Measurements from ENCODE around the gene RAPGEF2. TPM values are rescaled to one million over a fixed set of nuclear protein-coding genes. Genes with fewer than 3 reads are reported as not detected.

RAPGEF2 gene
- total and polyA plus RNA-seq, 2 donors (not counting 3 experiments of a cell fraction or from before 2014, with no cell fraction given), result 28.7 to 55.2 TPM

- H3K4me1 ChIP-seq (ENCODE audit: control insufficient read depth, extremely low read depth, insufficient read depth, low read length), result peaks cover 22% of the 10 kb centered on the region
- FAIRE-seq (no peak), DNase-seq (ENCODE audit: low read depth, low spot score) (peak; percentile 83)
- intact Hi-C loops (cut with micrococcal nuclease), result loop anchor here (1.0 kb wide), 1 partner anchor 54 kb away; no protein-coding TSS in a partner anchor
- ChIA-PET CTCF (interaction anchor here (0.8 to 1.3 kb wide), 3 partner anchors 13 to 43 kb away, joined by 3 to 4 read pairs (median 3); no protein-coding TSS in a partner anchor), POLR2A (interaction anchor here (1.0 kb wide), 1 partner anchor 10 kb away, joined by 3 read pairs; no protein-coding TSS in a partner anchor)
- H3K9me3 ChIP-seq (replicated peaks; ENCODE audit: control insufficient read depth, insufficient read depth, low read length), result no peaks in the 10 kb centered on the region
- H3K9me1 ChIP-seq (replicated peaks; ENCODE audit: control insufficient read depth, extremely low read depth, insufficient read depth, low read length), result no peaks in the 10 kb centered on the region
- peak overlapping the region; percentile 47 for H3K4me2 ChIP-seq (ENCODE audit: insufficient read depth, low read length)
- H3K36me3 ChIP-seq (ENCODE audit: control insufficient read depth in 2 of 2, extremely low read depth in 1 of 2, insufficient read depth in 2 of 2, low read length in 2 of 2), result no peaks in the 10 kb centered on the region
- peak overlapping the region; percentile 64 for H3K27ac ChIP-seq (ENCODE audit: insufficient read depth, low read depth, low read length)
- peak overlapping the region; percentile 9 for H3K9ac ChIP-seq (replicated peaks; ENCODE audit: extremely low read depth, insufficient read depth, low read length)
- no peak overlapping the region for H2AFZ ChIP-seq (ENCODE audit: low read depth, low read length)
- peaks cover 8% of the 10 kb centered on the region for H4K20me1 ChIP-seq (replicated peaks; ENCODE audit: control insufficient read depth, extremely low read depth, insufficient read depth, low read length)
- TF ChIP-seq JUN (IDR thresholded peaks at IDR 0.05; ENCODE audit: borderline replicate concordance, insufficient read depth, insufficient read length, low read depth), result peak; percentile 50
- TF ChIP-seq, protein P1, sequence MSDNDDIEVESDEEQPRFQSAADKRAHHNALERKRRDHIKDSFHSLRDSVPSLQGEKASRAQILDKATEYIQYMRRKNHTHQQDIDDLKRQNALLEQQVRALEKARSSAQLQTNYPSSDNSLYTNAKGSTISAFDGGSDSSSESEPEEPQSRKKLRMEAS (IDR thresholded peaks at IDR 0.05; ENCODE audit: insufficient read depth, insufficient read length), result no peak
- no peak for TF ChIP-seq GATA2 (IDR thresholded peaks at IDR 0.05; ENCODE audit: insufficient read depth, insufficient read length, low read depth, low read length)
- no peak overlapping the region for H3K4me3 ChIP-seq (replicated peaks in 1 of 3; ENCODE audit: insufficient read depth in 1 of 3, low read depth in 1 of 3, low read length in 3 of 3)
- H3K27me3 ChIP-seq (ENCODE audit: control insufficient read depth in 2 of 2, insufficient read depth in 2 of 2, low read length in 2 of 2), result no peaks in the 10 kb centered on the region
- peaks cover 63% of the 10 kb centered on the region for H3K79me2 ChIP-seq (ENCODE audit: control insufficient read depth, insufficient read depth, low read length)
- dilution Hi-C loops (cut with MboI; ENCODE audit: extremely low pct_ligation_motif_present, low sequenced_read_pairs), result no loop called here
- no TSS peak for BruUV-seq (replicated peaks)
Observed at GRCh38 chr4:159159611-159160010, 56.7 kb downstream of the RAPGEF2 start.

- Histone ChIP-seq H3K36me3 (ENCODE audit: control insufficient read depth in 2 of 2, extremely low read depth in 1 of 2, insufficient read depth in 2 of 2, low read length in 2 of 2) (no peaks in the 10 kb centered on the region), H3K9me3 (replicated peaks; ENCODE audit: control insufficient read depth, insufficient read depth, low read length) (no peaks in the 10 kb centered on the region), H2AFZ (ENCODE audit: low read depth, low read length) (no peak overlapping the region), H3K9me1 (replicated peaks; ENCODE audit: control insufficient read depth, extremely low read depth, insufficient read depth, low read length) (no peaks in the 10 kb centered on the region), H3K27me3 (ENCODE audit: control insufficient read depth in 2 of 2, insufficient read depth in 2 of 2, low read length in 2 of 2) (no peaks in the 10 kb centered on the region), H3K4me1 (ENCODE audit: control insufficient read depth, extremely low read depth, insufficient read depth, low read length) (peaks cover 22% of the 10 kb centered on the region), H3K4me2 (ENCODE audit: insufficient read depth, low read length) (peak overlapping the region; percentile 40), H3K9ac (replicated peaks; ENCODE audit: extremely low read depth, insufficient read depth, low read length) (no peak overlapping the region), H3K27ac (ENCODE audit: insufficient read depth, low read depth, low read length) (peak overlapping the region; percentile 50), H3K4me3 (replicated peaks in 1 of 3; ENCODE audit: insufficient read depth in 1 of 3, low read depth in 1 of 3, low read length in 3 of 3) (no peak overlapping the region), H4K20me1 (replicated peaks; ENCODE audit: control insufficient read depth, extremely low read depth, insufficient read depth, low read length) (peaks cover 4% of the 10 kb centered on the region), H3K79me2 (ENCODE audit: control insufficient read depth, insufficient read depth, low read length) (peaks cover 60% of the 10 kb centered on the region)
- FAIRE-seq (no peak), DNase-seq (ENCODE audit: low read depth, low spot score) (no peak)
- TF ChIP-seq POLR2A (IDR thresholded peaks at IDR 0.05; ENCODE audit: low read depth, low read length) (no peak), MYC (IDR thresholded peaks at IDR 0.05; ENCODE audit: low read depth, low read length) (no peak), POLR2AphosphoS5 (IDR thresholded peaks at IDR 0.05; ENCODE audit: insufficient read depth, low read depth, low read length) (no peak), EZH2 (IDR thresholded peaks at IDR 0.05; ENCODE audit: borderline replicate concordance, low read depth, low read length, severe bottlenecking) (no peak), GATA2 (IDR thresholded peaks at IDR 0.05; ENCODE audit: insufficient read depth, insufficient read length, low read depth, low read length) (no peak), JUN (IDR thresholded peaks at IDR 0.05; ENCODE audit: borderline replicate concordance, insufficient read depth, insufficient read length, low read depth) (no peak), FOS (IDR thresholded peaks at IDR 0.05; ENCODE audit: borderline replicate concordance, insufficient read depth, low read length) (no peak)
- TF ChIP-seq, protein P1 (IDR thresholded peaks at IDR 0.05; ENCODE audit: insufficient read depth, insufficient read length), result no peak
- TF ChIP-seq, protein P2, sequence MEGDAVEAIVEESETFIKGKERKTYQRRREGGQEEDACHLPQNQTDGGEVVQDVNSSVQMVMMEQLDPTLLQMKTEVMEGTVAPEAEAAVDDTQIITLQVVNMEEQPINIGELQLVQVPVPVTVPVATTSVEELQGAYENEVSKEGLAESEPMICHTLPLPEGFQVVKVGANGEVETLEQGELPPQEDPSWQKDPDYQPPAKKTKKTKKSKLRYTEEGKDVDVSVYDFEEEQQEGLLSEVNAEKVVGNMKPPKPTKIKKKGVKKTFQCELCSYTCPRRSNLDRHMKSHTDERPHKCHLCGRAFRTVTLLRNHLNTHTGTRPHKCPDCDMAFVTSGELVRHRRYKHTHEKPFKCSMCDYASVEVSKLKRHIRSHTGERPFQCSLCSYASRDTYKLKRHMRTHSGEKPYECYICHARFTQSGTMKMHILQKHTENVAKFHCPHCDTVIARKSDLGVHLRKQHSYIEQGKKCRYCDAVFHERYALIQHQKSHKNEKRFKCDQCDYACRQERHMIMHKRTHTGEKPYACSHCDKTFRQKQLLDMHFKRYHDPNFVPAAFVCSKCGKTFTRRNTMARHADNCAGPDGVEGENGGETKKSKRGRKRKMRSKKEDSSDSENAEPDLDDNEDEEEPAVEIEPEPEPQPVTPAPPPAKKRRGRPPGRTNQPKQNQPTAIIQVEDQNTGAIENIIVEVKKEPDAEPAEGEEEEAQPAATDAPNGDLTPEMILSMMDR (IDR thresholded peaks at IDR 0.05; ENCODE audit: extremely low read depth in 1 of 2, insufficient read depth in 1 of 2, low read depth in 1 of 2, low read length in 2 of 2), result no peak
- BruUV-seq (replicated peaks), result TSS peak; percentile 9
- dilution Hi-C loops (cut with MboI; ENCODE audit: extremely low pct_ligation_motif_present, low sequenced_read_pairs) (no loop called here), intact Hi-C loops (cut with micrococcal nuclease) (no loop called here)
- CTCF ChIA-PET, result interaction anchor here (0.6 to 1.3 kb wide), 4 partner anchors 12 to 228 kb away, joined by 3 to 4 read pairs (median 3); no protein-coding TSS in a partner anchor
- POLR2A ChIA-PET, result interaction anchor here (1.0 kb wide), 1 partner anchor 10 kb away, joined by 3 read pairs; no protein-coding TSS in a partner anchor
Observed at GRCh38 chr4:159160242-159160641, 57.4 kb downstream of the RAPGEF2 start.
